HuH-7.5 (cell line): Measurements from ENCODE around the gene AKIRIN2.
A peak's percentile ranks its signal among the peaks of the same experiment; 100 is the strongest.
"Not testable (repeated sequence)": the region's sequence is repeated elsewhere in the genome, so short reads cannot be mapped to it uniquely, and the experiment has no call there.

Experiments used
- DNase-seq: peaks from one replicate; pipeline ENCODE4 v3.0.0; 2011; ENCODE audit warnings: low spot score

Gene AKIRIN2

GRCh38 chr6:87718662-87719433 lies 16.8 kb upstream of the AKIRIN2 start:
- DNase-seq = no peak

DNA sequence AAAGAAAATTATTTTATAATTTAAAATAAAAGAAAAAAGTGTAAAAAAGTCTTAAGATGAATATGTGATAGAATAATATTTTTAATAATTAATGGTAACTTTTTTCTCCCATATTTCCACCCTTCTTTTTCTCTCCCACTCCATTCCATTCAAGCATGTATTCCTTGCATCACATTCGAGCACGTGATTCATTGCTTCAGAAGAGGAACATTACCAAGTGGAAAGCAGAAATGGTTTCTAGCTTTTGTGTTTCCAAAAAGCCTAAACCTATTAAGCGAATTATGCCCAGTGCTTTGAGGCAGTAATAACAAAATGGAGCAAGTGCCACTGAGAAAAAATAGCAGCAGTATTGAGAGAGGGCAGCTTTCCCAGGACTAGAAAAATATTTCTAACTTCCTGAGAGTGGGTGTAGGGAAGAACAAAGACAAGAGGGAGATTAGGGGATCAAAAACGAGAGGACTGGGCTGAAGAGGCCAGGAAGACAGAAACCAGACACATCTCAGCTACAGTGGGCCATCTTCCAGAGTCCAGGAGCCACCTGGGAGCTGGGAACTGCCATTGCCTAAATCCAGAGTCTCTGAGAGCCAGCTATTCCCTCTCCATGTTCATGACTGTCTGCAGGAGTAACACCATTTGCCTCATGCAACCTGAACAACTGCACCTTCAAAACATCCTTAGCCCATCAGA lies 15.0 kb upstream of the AKIRIN2 start:
- DNase-seq = no peak

- no peak for DNase-seq
Measured at GRCh38 chr6:87714093-87714842, 12.2 kb upstream of the AKIRIN2 start.

DNA sequence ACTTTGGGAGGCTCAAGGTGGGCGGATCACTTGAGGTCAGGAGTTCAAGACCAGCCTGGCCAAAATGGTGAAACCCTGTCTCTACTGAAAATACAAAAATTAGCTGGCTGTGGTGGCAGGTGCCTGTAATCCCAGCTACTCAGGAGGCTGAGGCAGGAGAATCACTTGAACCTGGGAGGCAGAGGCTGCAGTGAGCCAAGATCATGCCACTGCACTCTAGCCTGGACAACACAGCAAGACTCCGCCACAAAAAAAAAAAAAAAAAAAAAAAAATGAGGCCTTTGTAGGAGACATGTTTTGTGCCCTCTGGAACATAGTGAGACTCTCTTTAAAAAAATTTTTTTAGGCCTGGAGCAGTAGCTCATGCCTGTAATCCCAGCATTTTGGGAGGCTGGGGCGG lies 10.7 kb upstream of the AKIRIN2 start:
- not testable (repeated sequence) for DNase-seq

- DNase-seq = no peak
Measured at GRCh38 chr6:87710090-87710489, 8.1 kb upstream of the AKIRIN2 start.

- not testable (repeated sequence) for DNase-seq
Measured at GRCh38 chr6:87708581-87709427, 6.8 kb upstream of the AKIRIN2 start.

GRCh38 chr6:87706187-87706966 lies 4.3 kb upstream of the AKIRIN2 start:
- DNase-seq = no peak

DNA sequence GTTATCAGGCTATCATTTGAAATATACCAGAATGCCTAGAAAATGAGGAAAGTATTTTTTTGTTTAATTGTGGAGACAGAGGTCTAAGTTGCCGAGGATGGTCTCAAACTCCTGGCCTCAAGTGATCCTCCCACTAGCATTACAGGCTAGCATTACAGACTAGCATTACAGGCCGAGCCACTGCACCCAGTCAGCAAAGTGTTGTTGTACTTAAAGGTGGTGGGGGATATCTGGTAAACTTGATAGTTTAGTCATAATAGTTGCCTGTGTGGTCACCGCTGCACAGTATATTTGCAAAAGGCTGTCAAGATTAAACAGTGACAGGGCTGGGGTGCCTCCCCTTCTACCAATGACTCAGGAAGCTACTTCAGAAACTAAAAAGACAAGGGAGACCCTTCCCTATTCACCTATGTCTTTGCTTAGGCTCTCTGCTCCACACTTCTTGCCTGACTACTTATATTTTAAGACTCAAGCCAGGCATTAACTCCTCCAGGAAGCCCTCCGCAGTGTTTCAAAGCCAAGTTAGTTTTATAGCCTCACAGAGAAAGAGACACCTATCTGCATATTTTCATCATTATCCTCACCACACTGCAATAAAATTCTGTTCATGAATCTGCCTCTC lies 3.1 kb upstream of the AKIRIN2 start:
- no peak for DNase-seq

- DNase-seq = not testable (repeated sequence)
Measured at GRCh38 chr6:87703039-87703438, 1.0 kb upstream of the AKIRIN2 start.

- DNase-seq = no peak
Measured at GRCh38 chr6:87702589-87702945, 534 bp upstream of the AKIRIN2 start.

DNA sequence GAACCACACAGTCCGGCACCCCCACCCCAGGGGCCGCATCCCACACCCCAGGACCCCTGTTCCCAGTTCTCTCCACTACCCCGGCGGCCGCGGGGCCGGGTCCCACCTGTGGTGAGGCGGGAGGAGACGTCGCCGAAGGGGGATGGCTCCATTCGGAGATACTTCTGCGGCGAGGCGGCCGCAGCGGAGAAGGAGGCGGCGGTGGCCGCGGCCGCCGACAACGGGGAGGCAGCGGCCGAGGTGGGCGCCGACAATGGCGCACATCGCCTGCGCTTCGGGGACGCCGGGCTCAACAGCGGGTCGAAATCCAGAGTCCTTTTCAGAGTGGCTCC lies 723 bp downstream of the AKIRIN2 start:
- DNase-seq = no peak

DNA sequence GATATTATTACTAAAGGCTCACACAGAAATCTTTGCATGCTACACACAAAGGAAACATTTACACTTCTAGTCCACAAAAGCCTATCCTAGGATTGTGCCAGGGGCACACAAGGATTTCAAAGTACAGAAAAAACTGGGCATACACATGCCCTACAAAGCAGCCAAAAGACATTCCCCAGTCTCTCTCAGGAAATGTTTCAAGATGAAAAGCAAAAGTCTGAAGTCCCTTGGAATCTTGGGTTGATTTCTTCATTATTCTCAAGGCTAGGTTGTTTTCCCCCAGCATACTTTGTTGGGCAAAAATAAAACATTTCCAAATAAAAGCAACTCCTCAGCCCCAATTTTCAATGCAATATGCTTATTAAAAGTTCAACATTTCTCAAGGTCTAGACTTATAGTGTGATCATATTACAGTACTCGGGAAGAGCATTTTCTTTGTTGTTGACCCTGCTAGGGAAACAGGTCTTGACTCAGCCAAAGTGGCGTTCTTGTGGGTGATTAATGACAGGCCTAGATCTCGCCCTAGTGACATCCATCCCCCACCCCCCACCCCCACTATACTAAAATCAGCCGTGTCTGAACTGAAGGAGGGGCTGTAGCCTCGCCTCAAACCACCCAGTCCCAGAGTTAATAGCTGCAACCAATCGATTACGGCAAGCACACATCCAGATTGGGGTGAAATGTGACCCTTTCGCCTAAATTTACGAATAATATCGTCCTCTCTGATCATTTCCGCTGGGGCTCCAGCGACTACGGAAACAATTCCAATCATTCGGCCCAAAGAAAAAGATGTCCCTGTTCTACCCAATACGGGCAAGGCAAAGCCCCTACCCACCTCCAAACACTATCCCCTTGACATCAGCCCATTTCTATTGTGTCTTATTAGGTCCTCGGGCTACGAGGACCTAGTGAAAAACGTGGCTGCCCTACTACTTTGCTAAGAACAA lies 1.4 kb downstream of the AKIRIN2 start:
- DNase-seq = peak; percentile 66

- no peak for DNase-seq
Measured at GRCh38 chr6:87699576-87699975, 2.5 kb downstream of the AKIRIN2 start.

GRCh38 chr6:87698547-87699006 lies 3.5 kb downstream of the AKIRIN2 start:
- DNase-seq = no peak

DNA sequence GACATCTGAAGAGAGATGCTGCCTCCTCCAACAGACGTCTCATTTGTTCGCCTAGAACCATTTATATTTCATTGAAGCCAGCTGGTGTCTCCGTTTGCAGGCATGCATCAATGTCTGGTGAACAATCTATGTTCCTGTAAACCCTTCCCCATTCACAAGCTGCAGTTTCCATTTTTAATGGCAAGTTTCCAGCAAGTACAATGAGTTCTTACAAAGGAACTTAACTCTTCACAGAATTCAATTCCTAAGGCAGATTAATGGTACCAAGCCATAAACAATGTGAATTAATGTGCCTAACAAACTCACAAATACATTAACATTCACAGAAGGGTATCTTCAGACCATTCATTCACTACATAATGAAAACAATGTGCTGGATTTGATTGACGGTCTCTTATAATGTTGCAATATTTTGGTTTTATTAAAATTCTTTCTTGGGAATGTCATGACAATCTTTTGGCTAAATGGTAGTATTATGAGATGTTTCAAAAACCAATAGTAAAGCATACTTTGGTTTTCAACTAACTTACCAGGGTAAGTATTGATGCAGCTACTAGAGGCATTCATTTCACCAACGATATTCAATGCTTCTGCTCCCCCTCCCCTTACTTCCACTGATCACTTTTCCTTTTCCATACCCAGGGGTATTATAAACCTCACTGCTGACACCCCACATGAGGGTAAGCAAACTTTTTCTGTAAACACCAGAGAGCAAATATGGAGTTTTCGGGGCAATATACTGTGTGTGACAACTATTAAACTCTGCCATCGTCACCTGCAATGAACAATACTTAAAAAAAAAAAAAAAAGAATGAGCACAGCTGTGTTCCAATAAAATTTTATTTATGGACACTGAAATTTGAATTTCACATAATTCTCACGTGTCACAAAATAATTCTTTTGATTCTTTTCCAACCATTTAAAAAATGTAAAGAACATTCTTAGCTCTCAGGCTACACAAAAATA lies 4.2 kb downstream of the AKIRIN2 start:
- no peak for DNase-seq

- DNase-seq = not testable (repeated sequence)
Measured at GRCh38 chr6:87696817-87697216, 5.2 kb downstream of the AKIRIN2 start.

- no peak for DNase-seq
Measured at GRCh38 chr6:87692086-87692485, 9.9 kb downstream of the AKIRIN2 start.

DNA sequence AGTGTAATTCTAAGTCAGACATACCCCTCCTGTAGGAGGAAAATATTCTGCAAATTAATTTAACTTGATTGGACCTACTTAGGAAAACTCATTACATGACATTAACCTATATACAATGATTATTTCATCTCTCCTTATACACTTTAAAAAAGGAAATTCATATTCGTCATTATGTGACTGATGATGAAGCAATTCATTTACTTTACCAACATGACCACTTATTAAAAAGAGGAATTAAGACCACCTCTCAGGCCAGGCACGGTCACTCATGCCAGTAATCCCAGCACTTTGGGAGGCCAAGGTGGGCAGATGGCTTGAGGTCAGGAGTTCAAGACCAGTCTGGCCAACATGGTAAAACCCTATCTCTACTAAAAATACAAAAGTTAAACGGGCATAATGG lies 11.6 kb downstream of the AKIRIN2 start:
- no peak for DNase-seq
